ENCODE results near the gene SKA1. TPM values are rescaled to one million over a fixed set of nuclear protein-coding genes. Genes with fewer than 3 reads are reported as not detected.

Gene SKA1
- total and polyA plus RNA-seq, 9 of the 15 experiments (the other 6 are each of a cell fraction or from before 2014, with no cell fraction given) = 27.8 to 67.2 (median 41.9) TPM

DNA sequence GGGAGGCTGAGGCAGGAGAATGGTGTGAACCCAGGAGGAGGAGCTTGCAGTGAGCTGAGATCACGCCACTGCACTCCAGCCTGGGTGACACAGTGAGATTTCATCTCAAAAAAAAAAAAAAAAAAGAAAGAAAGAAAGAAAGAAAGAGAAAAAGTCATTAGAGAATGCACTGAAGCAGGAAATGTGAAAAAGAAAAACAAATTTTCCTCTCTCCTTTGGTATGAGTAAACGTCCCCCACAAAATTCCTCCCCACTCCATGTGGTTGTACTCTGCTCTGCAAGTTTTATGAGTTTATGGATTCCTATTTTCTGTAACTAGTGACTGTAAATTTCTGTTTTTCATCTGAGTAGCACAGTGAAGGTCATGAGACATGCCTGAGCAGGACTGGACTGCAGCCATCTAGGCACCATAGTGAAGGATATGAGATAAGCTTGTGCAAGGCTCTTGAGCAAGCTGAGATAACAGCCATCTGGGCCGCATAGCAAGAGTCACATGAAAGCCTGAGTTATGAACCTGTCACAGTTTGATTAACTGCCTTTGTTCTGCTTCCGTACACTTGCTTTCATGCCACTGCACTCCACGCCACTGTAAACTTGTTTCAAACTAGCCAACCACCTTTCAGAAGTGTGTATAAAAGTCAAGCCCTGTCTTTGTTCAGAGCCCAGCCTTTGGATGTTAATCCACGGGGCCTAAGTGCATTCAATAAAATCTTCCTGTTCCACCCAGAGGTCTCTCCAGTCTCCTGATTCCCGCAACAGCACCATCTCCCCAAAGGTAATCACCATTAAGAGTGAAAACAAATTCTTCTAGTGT, 50.2 kb downstream of the SKA1 start (continued):
- TF ChIP-seq, protein P1, sequence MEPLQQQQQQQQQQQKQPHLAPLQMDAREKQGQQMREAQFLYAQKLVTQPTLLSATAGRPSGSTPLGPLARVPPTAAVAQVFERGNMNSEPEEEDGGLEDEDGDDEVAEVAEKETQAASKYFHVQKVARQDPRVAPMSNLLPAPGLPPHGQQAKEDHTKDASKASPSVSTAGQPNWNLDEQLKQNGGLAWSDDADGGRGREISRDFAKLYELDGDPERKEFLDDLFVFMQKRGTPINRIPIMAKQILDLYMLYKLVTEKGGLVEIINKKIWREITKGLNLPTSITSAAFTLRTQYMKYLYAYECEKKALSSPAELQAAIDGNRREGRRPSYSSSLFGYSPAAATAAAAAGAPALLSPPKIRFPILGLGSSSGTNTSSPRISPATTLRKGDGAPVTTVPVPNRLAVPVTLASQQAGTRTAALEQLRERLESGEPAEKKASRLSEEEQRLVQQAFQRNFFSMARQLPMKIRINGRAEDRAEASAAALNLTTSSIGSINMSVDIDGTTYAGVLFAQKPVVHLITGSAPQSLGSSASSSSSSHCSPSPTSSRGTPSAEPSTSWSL (CRISPR knock-in tag; IDR thresholded peaks at IDR 0.05; ENCODE audit: borderline replicate concordance) = no peak
- TF ChIP-seq ZNF212 (CRISPR knock-in tag; IDR thresholded peaks at IDR 0.05) (no peak), RAD21 (CRISPR knock-in tag; conservative IDR thresholded peaks at IDR 0.05 in 1 of 2, IDR thresholded peaks at IDR 0.05 in 1 of 2) (peak in 1 of 2 experiments; percentile 14; a peak in 1 of 4 replicates), SP2 (IDR thresholded peaks at IDR 0.05; ENCODE audit: extremely low read depth, low read depth, low read length, poor library complexity, severe bottlenecking) (no peak), HSF4 (CRISPR knock-in tag; IDR thresholded peaks at IDR 0.05; ENCODE audit: borderline replicate concordance) (no peak), SAP30 (IDR thresholded peaks at IDR 0.05; ENCODE audit: borderline replicate concordance, insufficient read depth, low read depth, low read length, poor library complexity, severe bottlenecking) (no peak), ID3 (CRISPR knock-in tag; IDR thresholded peaks at IDR 0.05) (no peak), ID3 (tag; IDR thresholded peaks at IDR 0.05) (peak; percentile 92), CBX1 (IDR thresholded peaks at IDR 0.05; ENCODE audit: low read depth) (peak; percentile 89), HDAC1 (IDR thresholded peaks at IDR 0.05) (peak in 1 of 2 experiments; percentile 65; a peak in 2 of 4 replicates), ZNF239 (CRISPR knock-in tag; IDR thresholded peaks at IDR 0.05) (no peak), HEY1 (CRISPR knock-in tag; IDR thresholded peaks at IDR 0.05; ENCODE audit: borderline replicate concordance) (no peak), ILF3 (IDR thresholded peaks at IDR 0.05; ENCODE audit: borderline replicate concordance) (no peak), GATA2 (CRISPR knock-in tag; IDR thresholded peaks at IDR 0.05) (peak; percentile 92), RBBP5 (IDR thresholded peaks at IDR 0.05; ENCODE audit: borderline replicate concordance, insufficient read depth, low read length, poor library complexity, severe bottlenecking) (peak; percentile 50), MBD2 (IDR thresholded peaks at IDR 0.05; ENCODE audit: borderline replicate concordance, low read depth) (no peak), FUS (optimal IDR thresholded peaks at IDR 0.05; ENCODE audit: low read depth, low read length) (no peak), RUNX1 (IDR thresholded peaks at IDR 0.05; ENCODE audit: low read depth) (no peak), SAFB2 (IDR thresholded peaks at IDR 0.05; ENCODE audit: borderline replicate concordance, low read depth, low read length, severe bottlenecking) (no peak), SMARCE1 (IDR thresholded peaks at IDR 0.05) (peak; percentile 90), MIER1 (IDR thresholded peaks at IDR 0.05; ENCODE audit: low read depth) (no peak), BRF1 (IDR thresholded peaks at IDR 0.05; ENCODE audit: borderline replicate concordance, extremely low read depth, insufficient read length) (no peak), ELK3 (CRISPR knock-in tag; IDR thresholded peaks at IDR 0.05) (no peak), POLR3A (IDR thresholded peaks at IDR 0.05; ENCODE audit: borderline replicate concordance, extremely low read depth, insufficient read depth, insufficient read length) (no peak), ZSCAN29 (IDR thresholded peaks at IDR 0.05) (no peak)
